Stomach (tissue), 9 donors: ENCODE measurements around the gene TTLL8. TPM values are rescaled to one million over a fixed set of nuclear protein-coding genes. Genes with fewer than 3 reads are reported as not detected.

ENCODE experiments used
- DNase-seq, 2 donors: peaks; one replicate each; pipeline versions ENCODE4 v3.0.0 to v3.0.0-alpha.2; 2013 to 2019
- H3K27ac ChIP-seq, 5 donors: fragments of 200-600 bp in 4 of 5; sonication (generic) in 4 of 5; one replicate each; pipeline ENCODE4 v1.5.1; 2013 to 2019; ENCODE audit warnings: mild to moderate bottlenecking in 1 of 5, moderate library complexity in 1 of 5
- H3K27me3 ChIP-seq, 3 donors: fragments of 200-600 bp; sonication (generic); one replicate each; pipeline ENCODE4 v1.5.1; 2017 to 2019; ENCODE audit warnings: mixed run types in 1 of 3
- H3K36me3 ChIP-seq, 4 donors: fragments of 200-600 bp; sonication (generic); 1 replicate in 3 of 4; 2 replicates in 1 of 4; pipeline ENCODE4 v1.5.1; 2016 to 2019
- H3K4me1 ChIP-seq, 4 donors: fragments of 200-600 bp; sonication (generic); one replicate each; pipeline ENCODE4 v1.5.1; 2016 to 2019
- H3K4me3 ChIP-seq, 4 donors: fragments of 200-600 bp; sonication (generic) in 3 of 4; one replicate each; pipeline ENCODE4 v1.5.1; 2016 to 2019; ENCODE audit warnings: mild to moderate bottlenecking in 1 of 4
- H3K9me3 ChIP-seq, 4 donors: fragments of 200-600 bp; sonication (generic); one replicate each; pipeline ENCODE4 v1.5.1; 2016 to 2019
- CTCF ChIP-seq, 7 experiments: fragments of 450-650 bp in 4 of 7; fragments of 200-600 bp in 3 of 7; sonication (generic) in 3 of 7; IDR thresholded peaks; one replicate each; pipeline ENCODE4 v1.5.1; 2016 to 2019; ENCODE audit warnings: antibody characterized with exemption in 7 of 7, control low read depth in 2 of 7, mild to moderate bottlenecking in 1 of 7
- EP300 ChIP-seq: sonication (generic); formaldehyde crosslinking; IDR thresholded peaks from one replicate; pipeline ENCODE4 v1.6.1; 2017; ENCODE audit warnings: antibody characterized with exemption
- POLR2A ChIP-seq, 4 donors: fragments of 450-650 bp; IDR thresholded peaks; one replicate each; pipeline ENCODE4 v1.6.1; 2016; ENCODE audit warnings: antibody characterized with exemption in 4 of 4, control low read depth in 2 of 4, mild to moderate bottlenecking in 1 of 4, moderate library complexity in 1 of 4
- POLR2AphosphoS5 ChIP-seq, 3 donors: sonication (generic); formaldehyde crosslinking; IDR thresholded peaks; one replicate each; pipeline ENCODE4 v1.6.1; 2016; ENCODE audit warnings: antibody characterized with exemption in 3 of 3
- WGBS, 5 donors: extraction: QIAGEN DNeasy Blood & Tissue Kit in 3 of 5; methylation state at CpG; one replicate each; pipeline versions ENCODE4 v1.1.5 to v1.1.7; 2013 to 2018; 5-methylcytosine and 5-hydroxymethylcytosine counted together
- intact Hi-C: fragments of 100-400 bp; cut with DNase I; formaldehyde crosslinking; loops from one replicate; pipeline ENCODE4 v1.15.1; 2023; ENCODE audit warnings: low total_unique reads
- polyA plus RNA-seq, 3 donors: library from polyadenylated mRNA; stranded (reverse); fragments of 200-250 nt; gene quantifications; one replicate each; pipeline ENCODE4 v1.2.3, GENCODE V29; 2013
- total RNA-seq, 5 donors: library from RNA; depleted of rRNA; stranded (reverse); fragments of >200 nt; gene quantifications; one replicate each; pipeline versions ENCODE4 v1.1.0 to v1.2.3, GENCODE V29; 2014 to 2016
- donor health status: healthy with polysubstance abuse.
- donor health status: Bipolar disorder and iron deficiency.
- donor health status: healthy.

Gene TTLL8
- total and polyA plus RNA-seq, 8 donors: not detected

GRCh38 chr22:50015451-50016307, 42.4 kb downstream of the TTLL8 start:
- TF ChIP-seq EP300 (no peak), CTCF (IDR thresholded peaks at IDR 0.05) (no peak), POLR2AphosphoS5 (IDR thresholded peaks at IDR 0.05) (no peak)
- no peaks in the 10 kb centered on the region for H3K36me3 ChIP-seq
- no peak for DNase-seq
- intact Hi-C loops: no loop called here
- no peak overlapping the region for H3K27ac ChIP-seq
- H3K4me3 ChIP-seq: peak overlapping the region in 2 of 4 donors; percentile 28 to 40
- WGBS, 5 donors: 26 to 47% (median 45%) methylated on average over 16 to 30 of the region's 30 CpGs
- H3K4me1 ChIP-seq: peaks cover 14 to 50% (median 44%) of the 10 kb centered on the region in 4 donors
- peaks cover 16 to 73% (median 57%) of the 10 kb centered on the region in 3 donors for H3K27me3 ChIP-seq
- peaks cover 0 to 5% (median 0%) of the 10 kb centered on the region in 4 donors for H3K9me3 ChIP-seq

GRCh38 chr22:50014655-50015401, 43.3 kb downstream of the TTLL8 start:
- peak overlapping the region in 3 of 4 donors; percentile 22 to 40 (median 28) for H3K4me3 ChIP-seq
- peaks cover 0 to 5% (median 0%) of the 10 kb centered on the region in 4 donors for H3K9me3 ChIP-seq
- no peak overlapping the region for H3K27ac ChIP-seq
- TF ChIP-seq CTCF (IDR thresholded peaks at IDR 0.05) (no peak), POLR2A (IDR thresholded peaks at IDR 0.05) (no peak)
- H3K36me3 ChIP-seq: no peaks in the 10 kb centered on the region
- H3K27me3 ChIP-seq: peaks cover 23 to 82% (median 66%) of the 10 kb centered on the region in 3 donors
- peak in 1 of 2 donors; percentile 46 for DNase-seq
- intact Hi-C loops: no loop called here
- peaks cover 16 to 56% (median 50%) of the 10 kb centered on the region in 4 donors for H3K4me1 ChIP-seq
- 3 to 7% (median 3%) methylated on average over 25 to 91 of the region's 91 CpGs for WGBS, 5 donors

GRCh38 chr22:50014053-50014501, 44.0 kb downstream of the TTLL8 start:
- 40 to 68% (median 45%) methylated on average over 4 to 16 of the region's 16 CpGs for WGBS, 5 donors
- Histone ChIP-seq H3K27me3 (peaks cover 23 to 89% (median 68%) of the 10 kb centered on the region in 3 donors), H3K27ac (no peak overlapping the region), H3K4me1 (peaks cover 16 to 56% (median 50%) of the 10 kb centered on the region in 4 donors), H3K4me3 (peak overlapping the region in 1 of 4 donors; percentile 40), H3K9me3 (no peaks in the 10 kb centered on the region), H3K36me3 (no peaks in the 10 kb centered on the region)
- TF ChIP-seq POLR2AphosphoS5 (IDR thresholded peaks at IDR 0.05) (no peak), CTCF (IDR thresholded peaks at IDR 0.05) (no peak), EP300 (no peak), POLR2A (IDR thresholded peaks at IDR 0.05) (no peak)
- DNase-seq: peak in 1 of 2 donors; percentile 12
- intact Hi-C loops: no loop called here
